Cardiac septum (tissue), 1 donor: ENCODE data around the gene FARP2. TPM values are rescaled to one million over a fixed set of nuclear protein-coding genes. Genes with fewer than 3 reads are reported as not detected.
"Not testable (repeated sequence)": the region's sequence is repeated elsewhere in the genome, so short reads cannot be mapped to it uniquely, and the experiment has no call there.

Source experiments
- DNase-seq: peaks from one replicate; pipeline ENCODE4 v3.0.0-alpha.2; 2020; ENCODE audit warnings: low spot score
- intact Hi-C: fragments of 100-400 bp; cut with DNase I; formaldehyde crosslinking; loops from one replicate; pipeline ENCODE4 v1.14.0; 2022
- long read RNA-seq: library from polyadenylated mRNA; unstranded; transcript quantifications from one replicate; pipeline ENCODE4 v2.0.0, GENCODE V29; 2021
- total RNA-seq: library from RNA; stranded (reverse); fragmentation: NEBNext Ultra II Directional; extraction: Animal tissue kit (Norgen Biotek cat#: 25700); gene quantifications from one replicate; pipeline ENCODE4 v1.2.1, GENCODE V29; 2021
- donor health status: DM: no; HTN: no; CAD: no.

Gene FARP2
- 24.4 TPM for total RNA-seq
- long read RNA-seq, full-length matches to known transcripts: 8 of 14 reads
- long read RNA-seq, partial matches to known transcripts: 2 of 14 reads
- long read RNA-seq, other reads (novel, unspliced or antisense): 4 of 14 reads

- DNase-seq: peak; percentile 99
- intact Hi-C loops: loop anchor here (2.0 to 10.0 kb wide), 3 partner anchors 39 to 281 kb away; partner anchors contain the start of genes ATG4B, STK25 and THAP4
Observed at GRCh38 chr2:241355983-241356870, at the start of gene FARP2. Gene FARP2 (plus strand): TSS chr2:241356285. CDS start chr2:241373108, 16,823 bp downstream.

DNA sequence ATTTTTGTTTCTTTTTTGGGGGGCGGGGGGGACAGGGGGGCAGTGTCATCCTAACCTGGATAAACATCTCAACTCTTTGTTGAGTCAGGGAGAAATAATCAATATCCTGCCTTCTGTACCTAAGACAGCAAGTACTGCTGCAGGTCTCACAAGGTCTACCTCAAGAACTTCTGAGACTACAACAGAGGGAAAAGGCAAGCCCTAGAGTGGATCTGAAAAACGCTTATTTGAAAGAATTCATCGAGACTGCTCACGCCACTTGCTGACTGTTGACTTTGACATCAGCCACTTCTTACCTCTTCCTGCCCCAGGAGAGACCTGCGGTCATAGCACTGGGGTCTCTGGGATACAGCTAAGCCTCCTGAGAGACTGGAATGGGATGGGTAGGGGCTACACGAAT lies 49.0 kb upstream of the FARP2 start:
- DNase-seq: no peak
- intact Hi-C loops: no loop called here

- DNase-seq: no peak
- intact Hi-C loops: no loop called here
Observed at GRCh38 chr2:241308267-241308666, 47.8 kb upstream of the FARP2 start.

GRCh38 chr2:241308832-241309500 lies 47.1 kb upstream of the FARP2 start:
- no peak for DNase-seq
- intact Hi-C loops: no loop called here

DNA sequence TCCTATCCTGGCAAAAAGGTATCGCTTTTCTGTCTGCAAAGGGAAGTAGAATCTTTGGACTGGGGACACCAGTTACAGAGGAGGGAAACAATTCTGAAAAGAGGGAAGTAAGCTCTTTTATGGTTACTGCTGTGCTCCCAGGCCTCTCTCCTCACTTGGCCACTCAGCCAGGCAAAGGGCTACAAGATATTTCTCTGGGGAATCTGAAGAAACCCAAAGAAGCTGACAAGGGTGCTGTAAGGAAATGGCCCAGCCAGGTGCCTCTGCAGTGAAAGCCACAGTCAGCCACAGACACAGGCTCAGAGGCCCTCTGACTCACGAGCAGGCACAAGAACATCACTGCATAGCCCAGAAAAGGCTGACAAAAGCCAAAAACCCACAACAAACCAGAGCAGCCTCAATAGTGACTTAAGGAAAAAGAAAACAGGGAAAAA lies 46.4 kb upstream of the FARP2 start:
- intact Hi-C loops: no loop called here
- no peak for DNase-seq

DNA sequence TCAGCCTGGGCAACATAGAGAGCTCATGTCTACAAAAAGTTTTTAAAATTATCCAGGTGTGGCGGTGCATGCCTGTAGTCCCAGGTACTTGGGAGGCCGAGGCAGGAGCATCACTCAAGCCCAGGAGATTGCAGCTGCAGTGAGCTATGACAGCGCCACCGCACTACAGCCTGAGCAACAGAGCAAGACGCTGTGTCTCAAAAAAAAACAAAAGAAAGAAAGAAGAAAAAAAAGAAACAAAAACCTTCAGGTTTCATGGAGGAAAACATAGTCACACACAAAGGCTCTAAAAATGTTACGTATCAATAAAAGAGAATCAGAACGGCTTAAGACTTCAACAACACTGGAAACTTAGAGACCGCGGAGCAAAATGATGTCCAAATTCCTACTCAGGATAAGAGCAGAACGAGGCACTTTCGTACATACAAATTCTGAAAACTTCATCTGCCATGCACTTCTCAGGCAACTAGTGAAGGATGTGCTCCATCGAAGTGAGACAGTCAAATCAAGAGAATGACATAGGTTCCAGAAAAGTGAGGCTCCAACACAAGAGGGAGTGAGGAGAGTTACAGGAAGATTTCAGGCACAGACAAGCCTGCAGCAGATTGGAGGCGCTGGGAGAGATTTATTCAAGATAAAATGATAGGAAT lies 45.0 kb upstream of the FARP2 start:
- no peak for DNase-seq
- intact Hi-C loops: no loop called here

GRCh38 chr2:241312082-241312481 lies 44.0 kb upstream of the FARP2 start:
- intact Hi-C loops: no loop called here
- no peak for DNase-seq

DNA sequence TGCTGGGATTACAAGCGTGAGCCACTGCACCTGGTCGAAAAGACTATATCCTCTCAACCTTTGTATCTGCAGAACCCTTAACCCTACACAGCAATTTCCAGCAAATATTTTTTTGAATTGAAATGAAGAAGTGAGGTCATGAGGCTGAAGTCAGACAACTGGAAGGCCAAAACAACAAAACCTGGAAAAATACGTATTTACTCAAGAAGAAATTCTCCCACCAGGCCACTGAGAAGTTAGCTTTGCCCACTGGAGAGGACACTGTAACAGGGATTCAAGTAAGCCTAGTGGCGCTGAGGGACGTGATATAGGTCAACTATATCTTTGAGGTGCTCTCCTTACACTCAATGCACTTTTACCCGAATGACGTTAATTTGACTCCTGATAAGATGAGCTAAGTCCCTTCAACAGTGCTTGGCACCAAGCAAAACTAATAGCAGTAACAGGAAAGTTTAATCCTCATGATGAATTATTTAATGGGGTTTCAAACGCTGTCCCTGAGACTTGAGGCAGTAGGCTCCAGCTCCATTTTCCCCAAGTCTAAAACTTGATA lies 42.5 kb upstream of the FARP2 start:
- intact Hi-C loops: loop anchor here (2.0 kb wide), 1 partner anchor 41 kb away; no protein-coding TSS in a partner anchor
- no peak for DNase-seq

GRCh38 chr2:241314226-241315092 lies 41.6 kb upstream of the FARP2 start:
- intact Hi-C loops: loop anchor here (2.0 kb wide), 1 partner anchor 42 kb away; no protein-coding TSS in a partner anchor
- no peak for DNase-seq

DNA sequence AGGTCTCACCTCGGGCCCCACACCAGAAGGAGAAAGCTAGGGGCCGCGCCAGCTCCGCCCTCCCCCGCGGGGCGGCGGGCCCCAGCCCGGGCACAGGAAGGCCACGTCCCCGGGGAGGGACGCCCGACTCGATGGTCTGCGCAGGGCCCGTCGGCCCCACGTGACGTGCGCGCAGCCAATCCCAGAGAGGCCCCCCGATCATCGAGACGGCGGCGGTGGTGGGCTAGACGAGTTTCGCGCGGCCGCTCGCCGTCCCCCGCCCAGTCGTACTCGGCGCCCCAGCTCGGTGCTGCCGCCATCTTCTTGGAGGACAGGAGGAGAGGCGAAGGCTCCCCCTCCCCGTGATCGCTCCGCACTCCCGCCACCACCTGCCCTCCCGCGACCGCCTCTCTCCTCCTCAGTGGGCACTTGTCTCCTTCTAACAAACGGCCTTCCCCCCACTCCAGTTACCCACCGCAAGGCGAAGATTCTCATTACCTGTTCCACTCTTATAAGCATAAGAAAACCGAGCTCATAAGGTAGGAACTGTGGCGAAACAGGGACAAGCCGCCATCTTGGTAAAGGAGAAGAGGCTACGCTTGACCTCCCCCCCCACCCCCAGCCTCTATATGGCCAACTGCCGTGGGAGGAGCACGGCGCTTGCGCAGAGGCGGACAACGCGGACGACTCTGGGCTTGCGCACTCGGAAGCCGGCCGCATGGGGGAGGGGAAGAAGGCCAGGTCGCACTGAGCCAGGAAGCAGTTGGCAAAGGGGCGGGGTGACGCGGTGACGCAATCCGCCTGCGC lies 40.8 kb upstream of the FARP2 start, which contains the start of gene HDLBP:
Gene HDLBP (minus strand): TSS at position 580 of the 786 bp plus-strand sequence. CDS start 48,803 bp downstream, outside the sequence.
- intact Hi-C loops: loop anchor here (2.0 kb wide), 1 partner anchor 42 kb away; no protein-coding TSS in a partner anchor
- DNase-seq: peak; percentile 100

- no peak for DNase-seq
- intact Hi-C loops: loop anchor here (2.0 kb wide), 2 partner anchors 39 to 43 kb away; no protein-coding TSS in a partner anchor
Observed at GRCh38 chr2:241315879-241316631, 40.0 kb upstream of the FARP2 start, which contains the start of gene SEPTIN2. Gene SEPTIN2 (plus strand): TSS chr2:241315925. CDS start chr2:241324233, 8,308 bp downstream.

- intact Hi-C loops: loop anchor here (2.0 kb wide), 1 partner anchor 38 kb away; no protein-coding TSS in a partner anchor
- DNase-seq: no peak
Observed at GRCh38 chr2:241316825-241317224, 39.3 kb upstream of the FARP2 start.

GRCh38 chr2:241317391-241317790 lies 38.7 kb upstream of the FARP2 start:
- intact Hi-C loops: loop anchor here (2.0 kb wide), 1 partner anchor 37 kb away; no protein-coding TSS in a partner anchor

GRCh38 chr2:241318830-241319229 lies 37.3 kb upstream of the FARP2 start:
- intact Hi-C loops, DNase-seq: not testable (repeated sequence)

More at GRCh38 chr2:241317391-241317790, 38.7 kb upstream of the FARP2 start:
- DNase-seq: no peak

- intact Hi-C loops: no loop called here
- no peak for DNase-seq
Observed at GRCh38 chr2:241320394-241320793, 35.7 kb upstream of the FARP2 start.

- no peak for DNase-seq
Observed at GRCh38 chr2:241321033-241321432, 35.1 kb upstream of the FARP2 start.

More at GRCh38 chr2:241321033-241321432, 35.1 kb upstream of the FARP2 start:
- intact Hi-C loops: no loop called here
